GM19043 (cell line): ENCODE results near the gene ADGRA1.
"Not testable (repeated sequence)": the region's sequence is repeated elsewhere in the genome, so short reads cannot be mapped to it uniquely, and the experiment has no call there.

Experiments used
- ATAC-seq: cut with Tn5 transposase; IDR thresholded peaks from one replicate; pipeline ENCODE4 v1.9.1; 2021; ENCODE audit warnings: low read depth; ENCODE audit not compliant: unreplicated experiment

The ADGRA1 gene

GRCh38 chr10:133174689-133175263, 87.1 kb downstream of the ADGRA1 start:
- no peak for ATAC-seq

- not testable (repeated sequence) for ATAC-seq
These were observed 87.9 kb downstream of the ADGRA1 start for GRCh38 chr10:133175624-133176023.

GRCh38 chr10:133176546-133176945, 88.8 kb downstream of the ADGRA1 start:
- ATAC-seq = no peak

- ATAC-seq = no peak
These were observed 89.8 kb downstream of the ADGRA1 start for GRCh38 chr10:133177380-133178157.

- no peak for ATAC-seq
These were observed 90.8 kb downstream of the ADGRA1 start for GRCh38 chr10:133178357-133179127.

- ATAC-seq = no peak
These were observed 91.4 kb downstream of the ADGRA1 start for GRCh38 chr10:133179128-133179520.

GRCh38 chr10:133179651-133180050, 91.9 kb downstream of the ADGRA1 start:
- no peak for ATAC-seq

GRCh38 chr10:133180192-133180964, 92.7 kb downstream of the ADGRA1 start:
- no peak for ATAC-seq

- no peak for ATAC-seq
These were observed 93.4 kb downstream of the ADGRA1 start for GRCh38 chr10:133180965-133181639.
